Right lobe of liver (tissue), 6 donors: ENCODE measurements around the gene APBA3. TPM values are rescaled to one million over a fixed set of nuclear protein-coding genes. Genes with fewer than 3 reads are reported as not detected.

Experiments used
- ATAC-seq, 4 donors: fragments of 200-7000 bp; cut with Tn5 transposase; one replicate each; pipeline ENCODE4 v1.9.1; 2020; ENCODE audit warnings: mild to moderate bottlenecking in 4 of 4, moderate library complexity in 4 of 4
- DNase-seq, 3 donors: peaks; one replicate each; pipeline ENCODE4 v3.0.0-alpha.2; 2020
- H3K27ac ChIP-seq, 3 donors: fragments of 200-600 bp; one replicate each; pipeline ENCODE4 v1.8.0; 2022
- H3K27me3 ChIP-seq, 2 donors: fragments of 200-600 bp; one replicate each; pipeline ENCODE4 v1.8.0; 2022
- H3K36me3 ChIP-seq, 4 donors: fragments of 200-600 bp; sonication (generic) in 1 of 4; one replicate each; pipeline versions ENCODE4 v1.5.1 to v1.8.0; 2017 to 2022; ENCODE audit warnings: control low read depth in 1 of 4
- H3K4me1 ChIP-seq, 4 donors: fragments of 200-600 bp; sonication (generic) in 1 of 4; one replicate each; pipeline versions ENCODE4 v1.5.1 to v1.8.0; 2017 to 2022; ENCODE audit warnings: control low read depth in 1 of 4
- H3K4me3 ChIP-seq, 3 donors: fragments of 200-600 bp; one replicate each; pipeline ENCODE4 v1.8.0; 2022
- H3K9me3 ChIP-seq, 4 donors: fragments of 200-600 bp; sonication (generic) in 1 of 4; one replicate each; pipeline versions ENCODE4 v1.5.1 to v1.8.0; 2017 to 2022; ENCODE audit warnings: control low read depth in 1 of 4
- CTCF ChIP-seq, 4 donors: fragments of 200-600 bp in 3 of 4; fragments of 450-650 bp in 1 of 4; IDR thresholded peaks; one replicate each; pipeline versions ENCODE4 v1.5.1 to v1.8.0; 2016 to 2022; ENCODE audit warnings: antibody characterized with exemption in 4 of 4, mild to moderate bottlenecking in 2 of 4
- POLR2A ChIP-seq: fragments of 450-650 bp; IDR thresholded peaks from one replicate; pipeline ENCODE4 v1.6.1; 2017; ENCODE audit warnings: antibody characterized with exemption, mild to moderate bottlenecking
- WGBS: methylation state at CpG from one replicate; pipeline ENCODE4 v1.1.6; 2018; ENCODE audit warnings: low coverage, low lambda C conversion rate; ENCODE audit not compliant: insufficient coverage; ENCODE audit errors: missing lambda C conversion rate; 5-methylcytosine and 5-hydroxymethylcytosine counted together
- intact Hi-C, 2 donors: fragments of 100-400 bp; cut with DNase I; formaldehyde crosslinking; loops; one replicate each; pipeline versions ENCODE4 v1.11.2 to v1.14.1; 2022
- total RNA-seq, 6 experiments: library from RNA; depleted of rRNA in 2 of 6; stranded (reverse); fragments of >200 nt in 2 of 6; fragmentation: NEBNext Ultra II Directional in 3 of 6; extraction: Animal tissue kit (Norgen Biotek cat#: 25700) in 3 of 6; gene quantifications; one replicate each; pipeline versions ENCODE4 v1.1.0 to v1.2.4, GENCODE V29; 2016 to 2023
- donor health status: DM: no; HTN: yes; CAD: no.
- donor health status: DM: no; HTN: no; CAD: no.
- donor health status: DM: no; HTN: no; CAD: no.
- donor health status: DM: no; HTN: yes; CAD: no.
- donor health status: DM: no; HTN: yes; CAD: no.

The APBA3 gene
- total RNA-seq, 6 experiments from 2014 or later: 10.1 to 24.1 (median 12.6) TPM

GRCh38 chr19:3807574-3808354 lies 46.3 kb upstream of the APBA3 start:
- no peak for TF ChIP-seq POLR2A
- no peak for TF ChIP-seq CTCF (IDR thresholded peaks at IDR 0.05)
- 90% methylated on average over 2 of the region's 35 CpGs for WGBS
- no peaks in the 10 kb centered on the region for H3K4me1 ChIP-seq
- H3K27ac ChIP-seq: no peak overlapping the region
- no peaks in the 10 kb centered on the region for H3K36me3 ChIP-seq
- DNase-seq: no peak
- H3K9me3 ChIP-seq: no peaks in the 10 kb centered on the region
- H3K27me3 ChIP-seq: no peaks in the 10 kb centered on the region
- no peak for ATAC-seq
- no peak overlapping the region for H3K4me3 ChIP-seq
- intact Hi-C loops: no loop called here

- Histone ChIP-seq H3K27ac (no peak overlapping the region), H3K27me3 (no peaks in the 10 kb centered on the region), H3K9me3 (no peaks in the 10 kb centered on the region), H3K36me3 (no peaks in the 10 kb centered on the region), H3K4me1 (no peaks in the 10 kb centered on the region), H3K4me3 (no peak overlapping the region)
- intact Hi-C loops: no loop called here
- WGBS: 100% methylated on average over 1 of the region's 19 CpGs
- ATAC-seq (no peak), DNase-seq (no peak)
- TF ChIP-seq POLR2A (no peak), CTCF (IDR thresholded peaks at IDR 0.05) (no peak)
Observed at GRCh38 chr19:3807131-3807480, 45.6 kb upstream of the APBA3 start.

- Histone ChIP-seq H3K4me3 (no peak overlapping the region), H3K27ac (no peak overlapping the region), H3K4me1 (no peaks in the 10 kb centered on the region), H3K9me3 (no peaks in the 10 kb centered on the region), H3K36me3 (no peaks in the 10 kb centered on the region), H3K27me3 (peaks cover 0 to 6% of the 10 kb centered on the region in 2 donors)
- 74% methylated on average over 6 of the region's 29 CpGs for WGBS
- intact Hi-C loops: no loop called here
- ATAC-seq (no peak), DNase-seq (no peak)
- TF ChIP-seq POLR2A: no peak
- TF ChIP-seq CTCF (IDR thresholded peaks at IDR 0.05): no peak
Observed at GRCh38 chr19:3805859-3806258, 44.4 kb upstream of the APBA3 start.

- no peaks in the 10 kb centered on the region for H3K36me3 ChIP-seq
- H3K9me3 ChIP-seq: no peaks in the 10 kb centered on the region
- peaks cover 0 to 6% of the 10 kb centered on the region in 2 donors for H3K27me3 ChIP-seq
- no peak overlapping the region for H3K27ac ChIP-seq
- TF ChIP-seq CTCF (IDR thresholded peaks at IDR 0.05) (no peak), POLR2A (no peak)
- H3K4me1 ChIP-seq: no peaks in the 10 kb centered on the region
- DNase-seq (no peak), ATAC-seq (no peak)
- H3K4me3 ChIP-seq: no peak overlapping the region
- no CpG with 5 or more reads among the region's 13 CpGs for WGBS
- intact Hi-C loops: no loop called here
Observed at GRCh38 chr19:3804429-3804828, 42.9 kb upstream of the APBA3 start.
